ENCODE data around the gene ADAMTS8. TPM values are rescaled to one million over a fixed set of nuclear protein-coding genes. Genes with fewer than 3 reads are reported as not detected.

ADAMTS8 gene
- total RNA-seq, 1 donor from 2014 or later, result 1.0 TPM

- no peaks in the 10 kb centered on the region for H3K9me3 Mint-ChIP-seq (ENCODE audit: low read depth)
- H3K27me3 Mint-ChIP-seq (ENCODE audit: low read depth), result peaks cover 25% of the 10 kb centered on the region
- peaks cover 20% of the 10 kb centered on the region for H3K4me1 Mint-ChIP-seq (ENCODE audit: low read depth)
- no peak overlapping the region for H3K27ac Mint-ChIP-seq (ENCODE audit: unreplicated experiment)
- no peak overlapping the region for H3K4me3 Mint-ChIP-seq (ENCODE audit: unreplicated experiment)
- DNase-seq (ENCODE audit: low spot score), result no peak
- H3K36me3 Mint-ChIP-seq (ENCODE audit: low read depth), result no peaks in the 10 kb centered on the region
- TF ChIP-seq, protein P1, sequence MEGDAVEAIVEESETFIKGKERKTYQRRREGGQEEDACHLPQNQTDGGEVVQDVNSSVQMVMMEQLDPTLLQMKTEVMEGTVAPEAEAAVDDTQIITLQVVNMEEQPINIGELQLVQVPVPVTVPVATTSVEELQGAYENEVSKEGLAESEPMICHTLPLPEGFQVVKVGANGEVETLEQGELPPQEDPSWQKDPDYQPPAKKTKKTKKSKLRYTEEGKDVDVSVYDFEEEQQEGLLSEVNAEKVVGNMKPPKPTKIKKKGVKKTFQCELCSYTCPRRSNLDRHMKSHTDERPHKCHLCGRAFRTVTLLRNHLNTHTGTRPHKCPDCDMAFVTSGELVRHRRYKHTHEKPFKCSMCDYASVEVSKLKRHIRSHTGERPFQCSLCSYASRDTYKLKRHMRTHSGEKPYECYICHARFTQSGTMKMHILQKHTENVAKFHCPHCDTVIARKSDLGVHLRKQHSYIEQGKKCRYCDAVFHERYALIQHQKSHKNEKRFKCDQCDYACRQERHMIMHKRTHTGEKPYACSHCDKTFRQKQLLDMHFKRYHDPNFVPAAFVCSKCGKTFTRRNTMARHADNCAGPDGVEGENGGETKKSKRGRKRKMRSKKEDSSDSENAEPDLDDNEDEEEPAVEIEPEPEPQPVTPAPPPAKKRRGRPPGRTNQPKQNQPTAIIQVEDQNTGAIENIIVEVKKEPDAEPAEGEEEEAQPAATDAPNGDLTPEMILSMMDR (IDR thresholded peaks at IDR 0.05), result no peak
These were observed 18.6 kb downstream of the ADAMTS8 start for GRCh38 chr11:130409594-130410388.

DNA sequence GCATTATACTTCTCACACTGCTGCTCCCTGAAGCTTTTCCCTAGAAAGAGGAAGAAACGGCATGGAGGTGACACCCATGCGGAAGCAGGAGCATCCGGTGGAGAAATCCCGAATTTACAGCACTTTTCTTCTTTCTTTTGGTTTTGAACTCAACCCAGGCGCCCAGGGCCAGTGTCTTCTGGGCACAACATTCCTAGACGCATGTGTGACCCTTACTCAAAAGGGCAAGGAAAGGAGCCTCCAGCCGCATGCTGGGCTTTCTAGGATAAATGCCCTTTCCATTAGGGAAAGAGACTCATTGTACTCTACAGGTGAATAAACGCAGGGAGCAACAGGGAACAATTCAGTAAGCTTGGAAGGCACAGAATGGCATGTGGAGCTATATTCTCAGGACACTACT is 19.5 kb downstream of the ADAMTS8 start:
- no peaks in the 10 kb centered on the region for H3K36me3 Mint-ChIP-seq (ENCODE audit: low read depth)
- DNase-seq (ENCODE audit: low spot score), result no peak
- H3K4me3 Mint-ChIP-seq (ENCODE audit: unreplicated experiment), result no peak overlapping the region
- H3K27ac Mint-ChIP-seq (ENCODE audit: unreplicated experiment), result no peak overlapping the region
- H3K4me1 Mint-ChIP-seq (ENCODE audit: low read depth), result peaks cover 21% of the 10 kb centered on the region
- TF ChIP-seq, protein P1 (IDR thresholded peaks at IDR 0.05), result no peak
- H3K27me3 Mint-ChIP-seq (ENCODE audit: low read depth), result peaks cover 25% of the 10 kb centered on the region
- no peaks in the 10 kb centered on the region for H3K9me3 Mint-ChIP-seq (ENCODE audit: low read depth)

- Mint-ChIP-seq H3K36me3 (ENCODE audit: low read depth) (no peaks in the 10 kb centered on the region), H3K9me3 (ENCODE audit: low read depth) (no peaks in the 10 kb centered on the region), H3K4me3 (ENCODE audit: unreplicated experiment) (no peak overlapping the region), H3K27me3 (ENCODE audit: low read depth) (peaks cover 25% of the 10 kb centered on the region), H3K4me1 (ENCODE audit: low read depth) (peaks cover 21% of the 10 kb centered on the region), H3K27ac (ENCODE audit: unreplicated experiment) (no peak overlapping the region)
- DNase-seq (ENCODE audit: low spot score), result no peak
- TF ChIP-seq, protein P1 (IDR thresholded peaks at IDR 0.05), result no peak
These were observed 20.0 kb downstream of the ADAMTS8 start for GRCh38 chr11:130408401-130408890.

- TF ChIP-seq, protein P1 (IDR thresholded peaks at IDR 0.05), result no peak
- Mint-ChIP-seq H3K4me1 (ENCODE audit: low read depth) (peaks cover 21% of the 10 kb centered on the region), H3K27me3 (ENCODE audit: low read depth) (peaks cover 25% of the 10 kb centered on the region), H3K36me3 (ENCODE audit: low read depth) (no peaks in the 10 kb centered on the region), H3K9me3 (ENCODE audit: low read depth) (no peaks in the 10 kb centered on the region), H3K27ac (ENCODE audit: unreplicated experiment) (no peak overlapping the region), H3K4me3 (ENCODE audit: unreplicated experiment) (no peak overlapping the region)
- no peak for DNase-seq (ENCODE audit: low spot score)
These were observed 20.4 kb downstream of the ADAMTS8 start for GRCh38 chr11:130407978-130408377.

DNA sequence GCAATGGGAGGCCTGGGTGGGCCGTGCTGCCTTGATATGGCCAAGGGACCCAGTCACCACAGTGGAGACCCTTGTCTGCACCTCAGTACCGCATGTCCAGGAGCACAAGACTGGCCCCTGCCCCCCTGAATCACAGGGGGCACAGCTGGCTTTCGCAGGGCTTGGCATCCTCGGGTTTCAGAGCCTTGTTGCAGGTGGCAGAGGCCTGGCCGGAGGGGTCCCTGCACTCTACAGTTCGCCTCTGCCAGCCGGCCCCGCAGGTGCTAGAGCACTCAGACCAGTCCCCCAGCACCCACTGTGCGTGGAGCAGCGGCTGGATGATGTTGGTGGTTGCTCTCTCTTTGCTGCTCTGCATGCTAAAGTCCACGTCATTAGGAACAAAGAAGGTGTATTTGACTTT is 23.0 kb downstream of the ADAMTS8 start:
- Mint-ChIP-seq H3K4me1 (ENCODE audit: low read depth) (peaks cover 39% of the 10 kb centered on the region), H3K36me3 (ENCODE audit: low read depth) (no peaks in the 10 kb centered on the region), H3K27me3 (ENCODE audit: low read depth) (peaks cover 16% of the 10 kb centered on the region), H3K9me3 (ENCODE audit: low read depth) (no peaks in the 10 kb centered on the region), H3K4me3 (ENCODE audit: unreplicated experiment) (no peak overlapping the region), H3K27ac (ENCODE audit: unreplicated experiment) (no peak overlapping the region)
- TF ChIP-seq, protein P1 (IDR thresholded peaks at IDR 0.05), result no peak
- no peak for DNase-seq (ENCODE audit: low spot score)

All from chondrocyte (in vitro differentiated cells).